Measurements from ENCODE around the gene JUP. TPM values are rescaled to one million over a fixed set of nuclear protein-coding genes. Genes with fewer than 3 reads are reported as not detected.

Gene JUP
- total and polyA plus RNA-seq, 4 donors, result 35.7 to 64.3 (median 44.7) TPM

DNA sequence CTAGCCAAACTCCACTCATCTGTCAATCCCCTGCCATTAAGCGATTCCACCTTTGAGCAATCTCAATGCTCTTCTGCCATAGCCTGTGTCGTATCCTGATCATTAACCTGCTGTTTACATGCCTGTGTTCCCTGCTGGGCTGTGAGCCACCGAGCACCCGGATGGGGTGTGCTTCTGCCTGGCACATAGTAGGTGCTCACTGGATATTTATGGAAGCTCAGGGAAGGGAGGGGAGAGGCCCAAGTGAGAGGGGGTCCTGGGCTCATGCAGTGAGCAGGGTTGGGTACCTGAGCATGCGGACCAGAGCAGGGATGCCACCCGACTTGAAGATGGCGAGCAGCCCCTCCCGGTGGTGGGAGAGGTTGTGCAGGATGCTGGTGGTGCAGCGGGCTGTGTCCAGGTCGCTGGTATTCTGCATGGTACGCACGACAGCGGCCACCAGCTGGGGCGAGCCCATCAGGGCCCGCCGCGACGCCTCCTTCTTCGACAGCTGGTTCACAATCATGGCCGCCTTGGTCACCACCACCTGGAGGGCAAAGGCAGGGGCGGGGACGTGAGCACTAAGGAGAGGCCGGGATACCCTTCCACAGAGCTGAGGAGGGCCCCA is 17.7 kb downstream of the JUP start:
- 92 to 93% methylated on average over 22 to 23 of the region's 23 CpGs for WGBS, 2 donors
- no peak for ATAC-seq (ENCODE audit: low FRiP score)
- no peaks in the 10 kb centered on the region for H3K9me3 ChIP-seq (ENCODE audit: control insufficient read depth, low read length)

DNA sequence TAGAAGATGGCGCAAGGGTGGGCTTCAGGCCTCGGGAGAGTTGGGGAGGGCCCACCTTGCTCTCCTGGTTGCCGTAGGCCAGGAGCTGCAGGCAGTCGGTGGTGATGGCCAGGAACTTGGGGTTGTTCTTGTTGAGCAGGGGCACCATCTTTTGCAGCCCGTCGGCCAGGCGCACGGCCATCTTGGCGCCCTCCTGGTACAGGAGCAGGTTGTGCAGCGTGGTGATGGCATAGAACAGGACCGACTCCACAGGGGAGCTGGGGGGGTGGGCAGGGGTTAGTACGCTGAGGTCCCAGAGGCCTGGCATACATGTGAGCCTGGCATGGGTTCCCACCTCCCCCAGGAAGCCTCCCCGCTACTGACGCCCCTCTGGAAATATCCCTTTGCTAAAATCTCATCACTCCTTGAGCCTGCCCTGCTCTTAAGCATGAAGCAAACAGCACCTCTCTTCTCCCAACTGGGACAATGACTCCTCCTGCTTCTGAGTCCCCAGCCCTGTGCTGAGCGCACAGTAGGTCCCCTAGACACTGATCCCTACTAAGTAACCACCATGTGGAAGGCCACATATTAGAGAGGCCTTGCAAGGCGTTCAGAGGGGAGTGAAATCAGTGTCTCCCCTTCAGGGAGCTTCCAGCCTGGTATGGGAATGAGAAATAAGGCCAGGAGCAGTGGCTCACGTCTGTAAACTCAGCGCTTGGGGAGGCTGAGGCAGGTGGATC is 19.0 kb downstream of the JUP start:
- Histone ChIP-seq H3K27ac (ENCODE audit: low read depth in 1 of 2, low read length in 2 of 2) (no peak overlapping the region), H3K4me1 (ENCODE audit: control insufficient read depth in 1 of 2, insufficient read depth in 2 of 2, low read length in 2 of 2) (no peaks in the 10 kb centered on the region), H3K4me3 (ENCODE audit: low read length in 2 of 2) (no peak overlapping the region), H3K36me3 (ENCODE audit: control insufficient read depth in 1 of 2, insufficient read depth in 2 of 2, low read length in 1 of 2) (peaks cover 0 to 3% of the 10 kb centered on the region in 2 donors), H3K27me3 (ENCODE audit: control insufficient read depth in 1 of 2, insufficient read depth in 2 of 2, low read length in 1 of 2) (no peaks in the 10 kb centered on the region), H3K9me3 (ENCODE audit: control insufficient read depth, low read length) (no peaks in the 10 kb centered on the region)
- 92 to 95% methylated on average over 18 of the region's 18 CpGs for WGBS, 2 donors
- intact Hi-C loops (cut with DNase I), result no loop called here
- no peak for ATAC-seq (ENCODE audit: low FRiP score)
- DNase-seq, result no peak

More for the DNA sequence above, 17.7 kb downstream of the JUP start:
- no peak overlapping the region for H3K4me3 ChIP-seq (ENCODE audit: low read length in 2 of 2)
- no peak for DNase-seq
- H3K36me3 ChIP-seq (ENCODE audit: control insufficient read depth in 1 of 2, insufficient read depth in 2 of 2, low read length in 1 of 2), result peaks cover 0 to 3% of the 10 kb centered on the region in 2 donors
- no peak overlapping the region for H3K27ac ChIP-seq (ENCODE audit: low read depth in 1 of 2, low read length in 2 of 2)
- intact Hi-C loops (cut with DNase I), result no loop called here
- no peaks in the 10 kb centered on the region for H3K27me3 ChIP-seq (ENCODE audit: control insufficient read depth in 1 of 2, insufficient read depth in 2 of 2, low read length in 1 of 2)
- no peaks in the 10 kb centered on the region for H3K4me1 ChIP-seq (ENCODE audit: control insufficient read depth in 1 of 2, insufficient read depth in 2 of 2, low read length in 2 of 2)

DNA sequence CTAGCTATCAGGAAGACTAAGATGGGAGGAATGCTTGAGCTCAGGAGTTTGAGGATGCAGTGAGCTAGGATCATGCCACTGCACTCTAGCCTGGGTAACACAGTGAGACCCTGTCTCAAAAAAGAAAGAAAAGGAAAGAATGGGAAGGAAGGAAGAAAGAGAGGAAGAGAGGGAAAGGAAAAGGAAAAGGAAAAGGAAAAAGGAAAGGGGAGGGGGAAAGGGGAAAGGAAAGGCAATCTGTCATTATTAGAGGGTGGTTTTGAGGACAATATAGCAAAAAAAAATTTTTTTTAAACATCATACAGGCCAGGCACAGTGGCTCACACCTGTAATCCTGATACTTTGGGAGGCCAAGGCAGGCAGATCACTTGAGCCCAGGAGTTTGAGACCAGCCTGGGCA is 20.4 kb downstream of the JUP start:
- DNase-seq, result no peak
- H3K4me3 ChIP-seq (ENCODE audit: low read length in 2 of 2), result no peak overlapping the region
- no peaks in the 10 kb centered on the region for H3K9me3 ChIP-seq (ENCODE audit: control insufficient read depth, low read length)
- intact Hi-C loops (cut with DNase I), result no loop called here
- peaks cover 0 to 3% of the 10 kb centered on the region in 2 donors for H3K36me3 ChIP-seq (ENCODE audit: control insufficient read depth in 1 of 2, insufficient read depth in 2 of 2, low read length in 1 of 2)
- H3K4me1 ChIP-seq (ENCODE audit: control insufficient read depth in 1 of 2, insufficient read depth in 2 of 2, low read length in 2 of 2), result no peaks in the 10 kb centered on the region
- no peak overlapping the region for H3K27ac ChIP-seq (ENCODE audit: low read depth in 1 of 2, low read length in 2 of 2)
- H3K27me3 ChIP-seq (ENCODE audit: control insufficient read depth in 1 of 2, insufficient read depth in 2 of 2, low read length in 1 of 2), result no peaks in the 10 kb centered on the region
- no peak for ATAC-seq (ENCODE audit: low FRiP score)

DNA sequence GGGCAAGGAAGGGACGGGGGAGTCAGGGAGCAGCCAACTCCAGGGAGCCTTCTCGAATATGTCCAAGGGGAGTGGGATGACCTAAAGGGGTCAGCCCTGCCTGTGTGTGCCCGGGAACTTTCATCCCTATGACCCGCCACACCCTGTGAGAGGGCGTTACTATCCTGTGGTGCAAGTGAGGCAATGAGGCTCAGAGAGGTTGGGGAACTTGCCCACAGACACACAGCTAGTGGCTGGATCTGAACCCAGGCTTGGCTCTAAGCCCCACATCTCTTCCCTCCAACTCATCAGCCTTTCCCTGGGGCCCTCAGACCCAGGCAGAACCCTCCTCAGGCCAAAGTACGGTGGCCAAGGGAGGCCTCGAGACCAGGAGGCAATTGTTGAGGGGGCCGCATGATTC is 23.2 kb downstream of the JUP start:
- intact Hi-C loops (cut with DNase I), result no loop called here
- Histone ChIP-seq H3K4me1 (ENCODE audit: control insufficient read depth in 1 of 2, insufficient read depth in 2 of 2, low read length in 2 of 2) (no peaks in the 10 kb centered on the region), H3K4me3 (ENCODE audit: low read length in 2 of 2) (no peak overlapping the region), H3K27ac (ENCODE audit: low read depth in 1 of 2, low read length in 2 of 2) (no peak overlapping the region), H3K36me3 (ENCODE audit: control insufficient read depth in 1 of 2, insufficient read depth in 2 of 2, low read length in 1 of 2) (no peaks in the 10 kb centered on the region), H3K9me3 (ENCODE audit: control insufficient read depth, low read length) (no peaks in the 10 kb centered on the region), H3K27me3 (ENCODE audit: control insufficient read depth in 1 of 2, insufficient read depth in 2 of 2, low read length in 1 of 2) (no peaks in the 10 kb centered on the region)
- WGBS, 2 donors, result 93 to 95% methylated on average over 8 of the region's 8 CpGs
- DNase-seq, result no peak
- no peak for ATAC-seq (ENCODE audit: low FRiP score)

DNA sequence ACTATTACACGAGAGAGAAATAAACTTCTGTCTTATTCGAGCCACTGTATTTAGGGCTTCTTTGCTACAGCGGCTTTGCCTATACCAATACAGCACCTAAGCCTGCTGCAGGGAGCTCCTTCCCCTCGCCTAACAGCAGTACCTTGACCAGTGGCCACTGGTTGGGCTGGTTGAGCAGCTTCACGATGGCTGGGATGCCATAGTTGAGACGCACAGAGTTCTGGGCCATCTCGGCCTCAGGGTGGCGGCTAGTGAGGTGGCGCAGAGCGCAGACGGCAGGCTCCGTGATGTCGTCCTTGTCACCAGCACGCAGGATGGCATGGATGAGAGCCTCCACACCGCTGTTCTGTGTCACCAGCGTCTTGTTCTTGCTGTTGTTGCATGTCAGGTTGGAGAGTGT is 23.7 kb downstream of the JUP start:
- intact Hi-C loops (cut with DNase I), result no loop called here
- DNase-seq (no peak), ATAC-seq (ENCODE audit: low FRiP score) (no peak)
- Histone ChIP-seq H3K4me1 (ENCODE audit: control insufficient read depth in 1 of 2, insufficient read depth in 2 of 2, low read length in 2 of 2) (no peaks in the 10 kb centered on the region), H3K36me3 (ENCODE audit: control insufficient read depth in 1 of 2, insufficient read depth in 2 of 2, low read length in 1 of 2) (no peaks in the 10 kb centered on the region), H3K4me3 (ENCODE audit: low read length in 2 of 2) (no peak overlapping the region), H3K9me3 (ENCODE audit: control insufficient read depth, low read length) (no peaks in the 10 kb centered on the region), H3K27ac (ENCODE audit: low read depth in 1 of 2, low read length in 2 of 2) (no peak overlapping the region), H3K27me3 (ENCODE audit: control insufficient read depth in 1 of 2, insufficient read depth in 2 of 2, low read length in 1 of 2) (no peaks in the 10 kb centered on the region)
- 94 to 95% methylated on average over 16 of the region's 16 CpGs for WGBS, 2 donors

DNA sequence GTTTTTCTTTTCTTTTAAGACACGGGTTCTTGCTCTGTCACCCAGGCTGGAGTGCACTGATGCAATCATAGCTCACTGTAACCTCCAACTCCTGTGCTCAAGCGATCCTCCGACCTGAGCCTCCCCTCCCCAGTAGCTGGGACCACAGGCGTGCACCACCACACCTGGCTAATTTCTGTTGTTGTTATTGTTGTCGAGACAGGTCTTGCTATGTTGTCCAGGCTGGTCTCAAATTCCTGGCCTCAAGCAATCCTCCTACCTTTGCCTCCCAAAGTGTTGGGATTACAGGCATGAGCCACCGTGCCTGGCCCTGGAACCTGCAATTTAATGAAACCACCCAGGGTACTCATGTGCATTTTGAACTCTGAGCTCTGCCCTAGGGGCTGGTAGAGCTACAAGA is 24.1 kb downstream of the JUP start:
- Histone ChIP-seq H3K4me3 (ENCODE audit: low read length in 2 of 2) (no peak overlapping the region), H3K4me1 (ENCODE audit: control insufficient read depth in 1 of 2, insufficient read depth in 2 of 2, low read length in 2 of 2) (no peaks in the 10 kb centered on the region), H3K9me3 (ENCODE audit: control insufficient read depth, low read length) (no peaks in the 10 kb centered on the region), H3K27me3 (ENCODE audit: control insufficient read depth in 1 of 2, insufficient read depth in 2 of 2, low read length in 1 of 2) (no peaks in the 10 kb centered on the region), H3K36me3 (ENCODE audit: control insufficient read depth in 1 of 2, insufficient read depth in 2 of 2, low read length in 1 of 2) (no peaks in the 10 kb centered on the region), H3K27ac (ENCODE audit: low read depth in 1 of 2, low read length in 2 of 2) (no peak overlapping the region)
- intact Hi-C loops (cut with DNase I), result no loop called here
- WGBS, 2 donors, result 84 to 93% methylated on average over 6 of the region's 6 CpGs
- ATAC-seq (ENCODE audit: low FRiP score) (no peak), DNase-seq (no peak)

DNA sequence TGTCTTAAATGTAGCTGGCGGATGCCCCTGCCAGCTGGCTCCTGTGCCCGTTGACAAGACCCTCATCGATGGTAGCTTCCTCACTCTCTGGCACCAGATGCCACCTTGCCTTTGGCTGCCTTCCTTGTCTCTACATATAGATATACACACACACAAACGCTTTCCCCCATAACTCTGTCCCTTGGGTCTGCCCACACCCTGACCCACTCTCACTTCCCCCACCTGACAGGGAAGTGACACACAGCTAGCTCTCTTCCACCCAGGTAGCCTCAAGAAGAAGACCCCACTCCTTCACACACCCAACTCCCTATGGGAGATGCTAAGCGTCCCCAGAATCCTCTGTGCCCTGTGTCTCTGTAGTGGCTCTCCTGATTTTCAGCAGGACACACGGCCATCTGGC is 25.6 kb downstream of the JUP start:
- H3K36me3 ChIP-seq (ENCODE audit: control insufficient read depth in 1 of 2, insufficient read depth in 2 of 2, low read length in 1 of 2), result no peaks in the 10 kb centered on the region
- DNase-seq, result no peak
- no peak for ATAC-seq (ENCODE audit: low FRiP score)

DNA sequence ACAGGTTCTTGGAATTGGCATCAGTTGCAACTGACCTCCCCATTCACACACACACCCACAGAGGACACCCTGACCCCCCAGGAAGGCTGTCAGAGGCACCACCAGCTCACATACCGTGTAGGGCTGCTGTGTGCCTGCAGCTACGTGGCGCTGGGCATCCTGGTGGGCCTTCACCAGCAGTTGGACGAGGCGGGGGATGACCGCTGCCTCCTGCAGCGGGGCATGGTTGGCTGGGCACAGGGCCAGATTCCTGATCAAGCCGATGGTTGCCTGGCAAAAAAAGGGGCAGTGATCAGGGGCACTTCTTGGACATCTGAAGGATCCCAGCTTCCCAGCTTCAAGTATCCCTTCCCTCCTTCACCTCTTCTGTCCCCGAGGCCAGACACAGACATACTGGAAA is 27.9 kb downstream of the JUP start:
- ATAC-seq (ENCODE audit: low FRiP score) (no peak), DNase-seq (no peak)
- Histone ChIP-seq H3K36me3 (ENCODE audit: control insufficient read depth in 1 of 2, insufficient read depth in 2 of 2, low read length in 1 of 2) (peaks cover 0 to 2% of the 10 kb centered on the region in 2 donors), H3K4me1 (ENCODE audit: control insufficient read depth in 1 of 2, insufficient read depth in 2 of 2, low read length in 2 of 2) (no peaks in the 10 kb centered on the region), H3K4me3 (ENCODE audit: low read length in 2 of 2) (no peak overlapping the region), H3K9me3 (ENCODE audit: control insufficient read depth, low read length) (no peaks in the 10 kb centered on the region), H3K27me3 (ENCODE audit: control insufficient read depth in 1 of 2, insufficient read depth in 2 of 2, low read length in 1 of 2) (no peaks in the 10 kb centered on the region), H3K27ac (ENCODE audit: low read depth in 1 of 2, low read length in 2 of 2) (no peak overlapping the region)
- intact Hi-C loops (cut with DNase I), result no loop called here
- 79% methylated on average over 9 of the region's 9 CpGs for WGBS, 2 donors

More for the DNA sequence above, 25.6 kb downstream of the JUP start:
- Histone ChIP-seq H3K9me3 (ENCODE audit: control insufficient read depth, low read length) (no peaks in the 10 kb centered on the region), H3K4me3 (ENCODE audit: low read length in 2 of 2) (no peak overlapping the region), H3K4me1 (ENCODE audit: control insufficient read depth in 1 of 2, insufficient read depth in 2 of 2, low read length in 2 of 2) (no peaks in the 10 kb centered on the region), H3K27me3 (ENCODE audit: control insufficient read depth in 1 of 2, insufficient read depth in 2 of 2, low read length in 1 of 2) (no peaks in the 10 kb centered on the region), H3K27ac (ENCODE audit: low read depth in 1 of 2, low read length in 2 of 2) (no peak overlapping the region)
- 89 to 91% methylated on average over 6 of the region's 6 CpGs for WGBS, 2 donors
- intact Hi-C loops (cut with DNase I), result no loop called here

DNA sequence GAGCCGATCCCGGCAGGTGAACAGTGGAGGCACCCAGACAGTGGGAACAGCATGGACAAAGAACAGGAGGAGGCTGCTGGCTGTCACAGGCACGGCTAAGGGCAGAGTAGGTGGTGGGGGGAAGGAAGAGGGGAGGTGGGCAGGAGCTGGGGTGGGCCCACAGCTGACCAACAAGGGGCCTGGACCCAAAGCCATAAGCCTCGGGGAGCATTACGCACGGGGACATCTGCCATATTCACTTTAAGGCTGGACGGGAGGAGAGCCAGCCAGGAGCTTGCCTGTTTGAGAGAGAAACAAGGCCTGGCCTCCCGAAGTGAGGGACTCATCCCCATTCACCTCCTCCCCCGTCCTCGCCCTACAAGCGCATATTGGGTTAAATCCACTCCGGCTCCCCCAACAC is 32.4 kb downstream of the JUP start:
- intact Hi-C loops (cut with DNase I), result no loop called here
- ATAC-seq (ENCODE audit: low FRiP score), result no peak

More for the DNA sequence above, 32.4 kb downstream of the JUP start:
- H3K27me3 ChIP-seq (ENCODE audit: control insufficient read depth in 1 of 2, insufficient read depth in 2 of 2, low read length in 1 of 2), result no peaks in the 10 kb centered on the region
- no peak for DNase-seq
- H3K4me1 ChIP-seq (ENCODE audit: control insufficient read depth in 1 of 2, insufficient read depth in 2 of 2, low read length in 2 of 2), result no peaks in the 10 kb centered on the region
- H3K27ac ChIP-seq (ENCODE audit: low read depth in 1 of 2, low read length in 2 of 2), result no peak overlapping the region
- WGBS, 2 donors, result 74 to 79% methylated on average over 12 of the region's 12 CpGs
- H3K9me3 ChIP-seq (ENCODE audit: control insufficient read depth, low read length), result no peaks in the 10 kb centered on the region
- H3K36me3 ChIP-seq (ENCODE audit: control insufficient read depth in 1 of 2, insufficient read depth in 2 of 2, low read length in 1 of 2), result peaks cover 0 to 2% of the 10 kb centered on the region in 2 donors
- H3K4me3 ChIP-seq (ENCODE audit: low read length in 2 of 2), result no peak overlapping the region

Measured in aorta (tissue), 5 donors.